ENCODE data around the gene PARD3.

DNA sequence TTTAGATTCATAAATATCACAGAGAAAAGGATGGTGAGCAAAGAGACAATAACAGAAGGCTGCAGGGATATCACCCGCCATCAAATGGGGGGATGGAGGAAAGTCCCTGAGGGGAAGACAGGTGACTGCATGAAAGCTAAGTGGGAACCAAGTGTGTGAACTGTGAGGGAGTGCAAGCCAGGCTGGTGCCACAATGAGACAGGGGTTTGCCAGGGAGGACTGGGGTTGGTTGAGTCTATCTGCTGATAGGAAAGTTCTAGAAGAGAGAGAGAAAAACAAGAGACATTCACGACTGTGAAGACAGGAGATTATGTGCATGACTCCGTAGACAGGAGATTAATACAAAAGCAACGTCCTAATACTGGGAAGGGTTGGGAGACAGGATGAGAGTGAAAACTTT lies 376.4 kb downstream of the PARD3 start:
- TF ChIP-seq, protein P1, sequence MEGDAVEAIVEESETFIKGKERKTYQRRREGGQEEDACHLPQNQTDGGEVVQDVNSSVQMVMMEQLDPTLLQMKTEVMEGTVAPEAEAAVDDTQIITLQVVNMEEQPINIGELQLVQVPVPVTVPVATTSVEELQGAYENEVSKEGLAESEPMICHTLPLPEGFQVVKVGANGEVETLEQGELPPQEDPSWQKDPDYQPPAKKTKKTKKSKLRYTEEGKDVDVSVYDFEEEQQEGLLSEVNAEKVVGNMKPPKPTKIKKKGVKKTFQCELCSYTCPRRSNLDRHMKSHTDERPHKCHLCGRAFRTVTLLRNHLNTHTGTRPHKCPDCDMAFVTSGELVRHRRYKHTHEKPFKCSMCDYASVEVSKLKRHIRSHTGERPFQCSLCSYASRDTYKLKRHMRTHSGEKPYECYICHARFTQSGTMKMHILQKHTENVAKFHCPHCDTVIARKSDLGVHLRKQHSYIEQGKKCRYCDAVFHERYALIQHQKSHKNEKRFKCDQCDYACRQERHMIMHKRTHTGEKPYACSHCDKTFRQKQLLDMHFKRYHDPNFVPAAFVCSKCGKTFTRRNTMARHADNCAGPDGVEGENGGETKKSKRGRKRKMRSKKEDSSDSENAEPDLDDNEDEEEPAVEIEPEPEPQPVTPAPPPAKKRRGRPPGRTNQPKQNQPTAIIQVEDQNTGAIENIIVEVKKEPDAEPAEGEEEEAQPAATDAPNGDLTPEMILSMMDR (IDR thresholded peaks at IDR 0.05; ENCODE audit: low read depth, low read length, poor library complexity, severe bottlenecking) = no peak
- no peak for TF ChIP-seq EZH2phosphoT487 (IDR thresholded peaks at IDR 0.05; ENCODE audit: borderline replicate concordance, low read length)
